Natural killer cell (primary cell): Measurements from ENCODE around the gene LASP1. TPM values are rescaled to one million over a fixed set of nuclear protein-coding genes. Genes with fewer than 3 reads are reported as not detected.

Source experiments
- ATAC-seq, 3 donors: fragments of 150-1000 bp in 2 of 3; fragments of 200-7000 bp in 1 of 3; cut with Tn5 transposase; 1 replicate in 1 of 3; 2 replicates in 2 of 3; pipeline ENCODE4 v1.10.0; 2021; ENCODE audit warnings: mild to moderate bottlenecking in 2 of 3, moderate library complexity in 2 of 3
- DNase-seq, 2 donors: peaks; one replicate each; pipeline versions ENCODE4 v3.0.0 to v3.0.0-alpha.2; 2013 to 2021; ENCODE audit warnings: mixed read lengths in 1 of 2
- H3K27ac ChIP-seq: one replicate; pipeline ENCODE4 v1.5.1; 2013; ENCODE audit warnings: mild to moderate bottlenecking, low read length
- H3K27me3 ChIP-seq: one replicate; pipeline ENCODE4 v1.6.1; 2013; ENCODE audit warnings: low read length; ENCODE audit not compliant: control insufficient read depth, insufficient read depth
- H3K36me3 ChIP-seq: one replicate; pipeline ENCODE4 v1.6.1; 2013; ENCODE audit warnings: low read length; ENCODE audit not compliant: control insufficient read depth, insufficient read depth
- H3K4me1 ChIP-seq: one replicate; pipeline ENCODE4 v1.6.1; 2013; ENCODE audit warnings: low read length; ENCODE audit not compliant: control insufficient read depth, insufficient read depth
- H3K4me3 ChIP-seq: one replicate; pipeline ENCODE4 v1.5.1; 2013; ENCODE audit warnings: low read length
- H3K9me3 ChIP-seq: one replicate; pipeline ENCODE4 v1.6.1; 2013; ENCODE audit warnings: low read length; ENCODE audit not compliant: control insufficient read depth, insufficient read depth
- H3K27ac Mint-ChIP-seq, 2 donors: one replicate each; pipeline ENCODE4 v1.8.0; 2022; ENCODE audit warnings: mild to moderate bottlenecking in 2 of 2, mixed read lengths in 2 of 2, moderate library complexity in 1 of 2
- H3K27me3 Mint-ChIP-seq, 2 donors: one replicate each; pipeline ENCODE4 v1.8.0; 2022; ENCODE audit warnings: low read depth in 2 of 2, mixed read lengths in 2 of 2
- H3K36me3 Mint-ChIP-seq: one replicate; pipeline ENCODE4 v1.8.0; 2022; ENCODE audit warnings: mixed read lengths
- H3K4me1 Mint-ChIP-seq, 2 donors: one replicate each; pipeline ENCODE4 v1.8.0; 2022; ENCODE audit warnings: mixed read lengths in 2 of 2
- H3K4me3 Mint-ChIP-seq: one replicate; pipeline ENCODE4 v1.8.0; 2022; ENCODE audit warnings: mild to moderate bottlenecking, moderate library complexity, mixed read lengths
- H3K9me3 Mint-ChIP-seq, 2 donors: one replicate each; pipeline ENCODE4 v1.8.0; 2022; ENCODE audit warnings: mixed read lengths in 2 of 2
- WGBS: methylation state at CpG from one replicate; pipeline ENCODE4 v1.1.7; 2013; ENCODE audit warnings: missing lambda C conversion rate; ENCODE audit not compliant: insufficient coverage; 5-methylcytosine and 5-hydroxymethylcytosine counted together
- intact Hi-C: fragments of 100-400 bp; cut with micrococcal nuclease; formaldehyde crosslinking; loops from one replicate; pipeline ENCODE4 v1.14.2; 2022
- total RNA-seq, 4 donors: library from RNA; stranded (reverse); fragments of 120-200 nt in 1 of 4; gene quantifications; one replicate each; pipeline versions ENCODE4 v1.2.3 to v1.2.4, GENCODE V29; 2013 to 2022
- TF ChIP-seq, protein P1 (sequence below): fragments of 200-600 bp; IDR thresholded peaks from one replicate; pipeline ENCODE4 v1.8.0; 2022; ENCODE audit warnings: antibody characterized with exemption

LASP1 gene
- total RNA-seq, 3 donors from 2014 or later (not counting 1 experiment from before 2014, with no cell fraction given): 293 to 363 (median 340) TPM

DNA sequence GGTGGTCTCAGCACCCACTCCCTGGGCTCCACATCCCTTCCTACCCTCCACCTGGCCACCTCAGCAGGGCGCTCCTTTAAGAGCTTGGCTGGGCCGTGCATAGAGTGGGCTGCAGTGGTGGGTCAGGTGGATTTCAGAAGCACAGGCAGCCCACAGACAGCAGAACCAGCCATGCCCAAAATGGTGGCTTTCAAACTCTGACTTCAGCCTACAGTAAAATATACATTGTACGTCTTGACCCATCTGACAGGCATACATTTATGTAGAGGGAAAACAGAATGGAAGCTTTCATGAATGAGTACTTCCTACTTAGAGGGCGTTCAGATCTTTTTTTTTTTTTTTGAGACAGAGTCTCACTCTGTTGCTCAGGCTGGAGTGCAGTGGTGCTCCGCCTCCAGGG is 29.6 kb downstream of the LASP1 start:
- H3K36me3 Mint-ChIP-seq: no peaks in the 10 kb centered on the region
- peak overlapping the region; percentile 95 for H3K27ac Mint-ChIP-seq
- intact Hi-C loops: loop anchor here (2.0 kb wide), 1 partner anchor 31 kb away; no protein-coding TSS in a partner anchor
- peak overlapping the region; percentile 93 for H3K27ac ChIP-seq
- TF ChIP-seq, protein P1, sequence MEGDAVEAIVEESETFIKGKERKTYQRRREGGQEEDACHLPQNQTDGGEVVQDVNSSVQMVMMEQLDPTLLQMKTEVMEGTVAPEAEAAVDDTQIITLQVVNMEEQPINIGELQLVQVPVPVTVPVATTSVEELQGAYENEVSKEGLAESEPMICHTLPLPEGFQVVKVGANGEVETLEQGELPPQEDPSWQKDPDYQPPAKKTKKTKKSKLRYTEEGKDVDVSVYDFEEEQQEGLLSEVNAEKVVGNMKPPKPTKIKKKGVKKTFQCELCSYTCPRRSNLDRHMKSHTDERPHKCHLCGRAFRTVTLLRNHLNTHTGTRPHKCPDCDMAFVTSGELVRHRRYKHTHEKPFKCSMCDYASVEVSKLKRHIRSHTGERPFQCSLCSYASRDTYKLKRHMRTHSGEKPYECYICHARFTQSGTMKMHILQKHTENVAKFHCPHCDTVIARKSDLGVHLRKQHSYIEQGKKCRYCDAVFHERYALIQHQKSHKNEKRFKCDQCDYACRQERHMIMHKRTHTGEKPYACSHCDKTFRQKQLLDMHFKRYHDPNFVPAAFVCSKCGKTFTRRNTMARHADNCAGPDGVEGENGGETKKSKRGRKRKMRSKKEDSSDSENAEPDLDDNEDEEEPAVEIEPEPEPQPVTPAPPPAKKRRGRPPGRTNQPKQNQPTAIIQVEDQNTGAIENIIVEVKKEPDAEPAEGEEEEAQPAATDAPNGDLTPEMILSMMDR: no peak
- H3K27me3 ChIP-seq: no peaks in the 10 kb centered on the region
- H3K4me1 ChIP-seq: peaks cover 92% of the 10 kb centered on the region
- H3K9me3 Mint-ChIP-seq: no peaks in the 10 kb centered on the region
- peak in 1 of 2 donors; percentile 29 for DNase-seq
- peaks cover 39% of the 10 kb centered on the region for H3K36me3 ChIP-seq
- peak overlapping the region; percentile 14 for H3K4me3 ChIP-seq
- no peak for ATAC-seq
- peaks cover 56 to 68% of the 10 kb centered on the region in 2 donors for H3K4me1 Mint-ChIP-seq
- WGBS: 19% methylated on average over 5 of the region's 5 CpGs
- H3K4me3 Mint-ChIP-seq: peak overlapping the region; percentile 87
- no peaks in the 10 kb centered on the region for H3K27me3 Mint-ChIP-seq
- H3K9me3 ChIP-seq: no peaks in the 10 kb centered on the region

DNA sequence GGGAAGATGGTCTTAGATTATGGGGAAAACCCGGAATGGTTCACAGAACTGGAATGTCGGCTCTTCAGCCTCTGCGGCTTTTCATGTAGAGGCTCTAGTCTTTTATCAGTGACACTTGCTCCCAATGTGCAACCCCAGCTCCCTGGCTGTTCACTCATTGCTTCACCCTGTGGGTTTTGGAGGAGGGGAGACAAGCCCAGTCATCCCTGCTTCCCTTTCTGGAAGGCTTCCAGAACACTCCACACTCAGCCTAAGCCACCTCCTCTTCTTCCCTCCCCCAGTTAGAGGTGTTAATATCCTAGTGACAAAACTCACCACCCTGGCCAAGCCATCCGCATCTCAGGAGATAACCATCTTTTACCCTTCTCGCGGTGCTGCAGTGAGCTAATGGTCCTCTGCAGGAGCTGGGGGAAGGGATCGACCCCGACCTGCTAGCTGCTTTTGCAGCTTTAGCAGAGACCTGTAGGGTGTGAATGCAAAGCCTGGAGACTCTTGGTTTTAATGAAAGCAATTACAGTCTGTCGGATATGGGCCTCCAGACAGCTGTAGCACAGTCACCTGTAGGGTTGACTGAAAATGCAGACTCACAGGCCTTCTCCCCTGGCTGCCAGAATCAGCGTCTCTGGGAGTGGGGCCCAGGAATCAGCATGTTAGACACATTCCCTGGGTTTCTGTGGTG is 31.3 kb downstream of the LASP1 start:
- 31% methylated on average over 10 of the region's 10 CpGs for whole genome bisulfite sequencing
- TF ChIP-seq, protein P1: no peak
- no peaks in the 10 kb centered on the region for H3K36me3 Mint-ChIP-seq
- Histone ChIP-seq H3K4me3 (no peak overlapping the region), H3K27ac (peak overlapping the region; percentile 60), H3K27me3 (no peaks in the 10 kb centered on the region), H3K4me1 (peaks cover 81% of the 10 kb centered on the region), H3K36me3 (peaks cover 36% of the 10 kb centered on the region), H3K9me3 (no peaks in the 10 kb centered on the region)
- ATAC-seq (peak; percentile 49 to 76 (median 62)), DNase-seq (peak; percentile 62 to 79)
- H3K4me1 Mint-ChIP-seq: peaks cover 49 to 69% of the 10 kb centered on the region in 2 donors
- peak overlapping the region; percentile 78 for H3K4me3 Mint-ChIP-seq
- H3K9me3 Mint-ChIP-seq: no peaks in the 10 kb centered on the region
- peak overlapping the region; percentile 92 to 95 for H3K27ac Mint-ChIP-seq
- no peaks in the 10 kb centered on the region for H3K27me3 Mint-ChIP-seq
- intact Hi-C loops: loop anchor here (1.0 to 5.0 kb wide), 3 partner anchors 12 to 251 kb away; partner anchors contain the start of gene PLXDC1

DNA sequence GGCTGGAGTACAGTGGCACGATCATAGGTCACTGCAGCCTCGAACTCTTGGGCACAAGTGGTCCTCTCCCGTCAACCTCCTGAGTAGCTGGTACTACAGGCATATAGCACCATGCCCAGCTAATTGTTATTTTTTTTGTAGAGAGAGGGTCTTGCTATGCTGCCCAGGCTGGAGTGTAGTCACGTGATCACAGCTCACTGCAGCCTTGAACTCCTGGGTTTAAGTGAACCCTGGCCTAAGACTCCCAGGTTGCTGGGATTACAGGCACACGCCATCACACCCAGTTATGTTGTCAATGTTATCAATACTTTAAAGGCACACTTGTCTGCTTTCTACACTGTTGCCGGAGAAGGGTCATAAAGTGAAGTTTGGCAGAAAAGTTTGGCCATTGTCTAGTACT is 33.5 kb downstream of the LASP1 start:
- Mint-ChIP-seq H3K4me3 (no peak overlapping the region), H3K9me3 (no peaks in the 10 kb centered on the region), H3K27ac (peak overlapping the region; percentile 75 to 95), H3K36me3 (no peaks in the 10 kb centered on the region), H3K27me3 (no peaks in the 10 kb centered on the region), H3K4me1 (peaks cover 52 to 69% of the 10 kb centered on the region in 2 donors)
- Histone ChIP-seq H3K4me3 (no peak overlapping the region), H3K9me3 (no peaks in the 10 kb centered on the region), H3K27me3 (no peaks in the 10 kb centered on the region), H3K36me3 (peaks cover 26% of the 10 kb centered on the region), H3K27ac (peak overlapping the region; percentile 48), H3K4me1 (peaks cover 81% of the 10 kb centered on the region)
- TF ChIP-seq, protein P1: no peak
- ATAC-seq (no peak), DNase-seq (no peak)
- intact Hi-C loops: loop anchor here (5.0 kb wide), 1 partner anchor 249 kb away; the partner anchor contains the start of gene PLXDC1
- WGBS: 100% methylated on average over 6 of the region's 6 CpGs
